Neural crest cell (in vitro differentiated cells): ENCODE data around the gene IFNA10. TPM values are rescaled to one million over a fixed set of nuclear protein-coding genes. Genes with fewer than 3 reads are reported as not detected.
"Not testable (repeated sequence)": the region's sequence is repeated elsewhere in the genome, so short reads cannot be mapped to it uniquely, and the experiment has no call there.

Experiments
- DNase-seq: peaks from one replicate; pipeline ENCODE4 v3.0.0; 2021; ENCODE audit warnings: low read depth, mixed read lengths, low spot score
- H3K27ac Mint-ChIP-seq: one replicate; pipeline ENCODE4 v1.8.0; 2021; ENCODE audit warnings: mild to moderate bottlenecking, mixed read lengths; ENCODE audit not compliant: unreplicated experiment
- H3K27me3 Mint-ChIP-seq: 2 replicates; pipeline ENCODE4 v1.8.0; 2021; ENCODE audit warnings: low read depth, mild to moderate bottlenecking, mixed read lengths
- H3K36me3 Mint-ChIP-seq: 2 replicates; pipeline ENCODE4 v1.8.0; 2021; ENCODE audit warnings: low read depth, mild to moderate bottlenecking, mixed read lengths
- H3K4me1 Mint-ChIP-seq: 2 replicates; pipeline ENCODE4 v1.8.0; 2021; ENCODE audit warnings: mixed read lengths
- H3K4me3 Mint-ChIP-seq: one replicate; pipeline ENCODE4 v1.8.0; 2021; ENCODE audit warnings: mild to moderate bottlenecking, mixed read lengths
- H3K9me3 Mint-ChIP-seq: 2 replicates; pipeline ENCODE4 v1.8.0; 2021; ENCODE audit warnings: mixed read lengths
- total RNA-seq: library from RNA; stranded (reverse); gene quantifications from 2 replicates; pipeline ENCODE4 v1.2.1, GENCODE V29; 2021
- TF ChIP-seq, protein P1 (sequence below): fragments of 200-600 bp; sonication (generic); conservative IDR thresholded peaks from 2 replicates; pipeline ENCODE4 v1.5.0; 2021; ENCODE audit warnings: antibody characterized with exemption, mild to moderate bottlenecking

IFNA10 gene
- total RNA-seq, 1 donor from 2014 or later, result not detected

DNA sequence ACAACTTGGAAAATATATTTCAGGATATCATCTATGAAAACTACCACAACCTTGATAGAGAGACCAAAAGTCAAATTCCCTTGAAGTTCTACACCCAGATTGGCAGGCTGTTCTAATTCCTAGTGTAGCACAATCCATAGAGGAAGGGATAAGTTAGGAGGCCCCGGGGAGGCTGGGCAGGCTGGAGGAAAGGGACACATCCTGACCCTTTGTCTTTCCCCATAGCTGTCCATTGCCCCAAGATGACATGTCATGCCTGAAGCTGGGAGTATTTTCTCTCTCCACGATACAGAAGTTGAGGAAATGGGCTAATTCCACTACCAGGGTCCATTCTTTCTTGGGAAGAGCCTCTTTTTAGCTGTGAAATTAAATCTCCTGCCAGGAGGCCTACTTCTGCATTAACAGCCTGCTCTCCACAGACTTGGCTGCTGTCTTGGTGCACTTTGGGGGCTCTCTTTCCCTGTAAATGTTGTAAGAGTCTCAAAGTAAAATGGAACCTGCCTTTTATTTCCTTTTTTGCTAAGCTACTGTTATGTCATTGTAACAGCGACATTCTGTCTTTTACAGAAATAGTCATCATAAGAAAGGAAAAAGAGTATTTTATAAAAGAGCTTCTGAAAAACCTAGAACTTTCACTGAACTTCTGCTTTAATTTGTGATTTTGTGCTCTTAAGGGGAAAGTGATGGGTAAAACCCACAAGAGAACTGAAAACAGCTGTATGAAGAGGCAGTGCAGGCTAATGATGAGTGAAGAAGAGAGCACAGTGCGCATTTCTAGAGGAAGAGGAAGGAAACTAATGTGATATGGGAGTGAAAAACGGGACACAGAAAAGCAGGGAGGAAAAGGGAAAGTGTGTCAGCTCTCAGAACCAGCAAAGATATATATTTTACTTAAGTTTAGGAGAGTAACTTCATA, 6.7 kb upstream of the IFNA10 start:
- not testable (repeated sequence) for H3K4me1 Mint-ChIP-seq, H3K27ac Mint-ChIP-seq, H3K9me3 Mint-ChIP-seq, H3K4me3 Mint-ChIP-seq, H3K27me3 Mint-ChIP-seq, DNase-seq, H3K36me3 Mint-ChIP-seq
- TF ChIP-seq, protein P1, sequence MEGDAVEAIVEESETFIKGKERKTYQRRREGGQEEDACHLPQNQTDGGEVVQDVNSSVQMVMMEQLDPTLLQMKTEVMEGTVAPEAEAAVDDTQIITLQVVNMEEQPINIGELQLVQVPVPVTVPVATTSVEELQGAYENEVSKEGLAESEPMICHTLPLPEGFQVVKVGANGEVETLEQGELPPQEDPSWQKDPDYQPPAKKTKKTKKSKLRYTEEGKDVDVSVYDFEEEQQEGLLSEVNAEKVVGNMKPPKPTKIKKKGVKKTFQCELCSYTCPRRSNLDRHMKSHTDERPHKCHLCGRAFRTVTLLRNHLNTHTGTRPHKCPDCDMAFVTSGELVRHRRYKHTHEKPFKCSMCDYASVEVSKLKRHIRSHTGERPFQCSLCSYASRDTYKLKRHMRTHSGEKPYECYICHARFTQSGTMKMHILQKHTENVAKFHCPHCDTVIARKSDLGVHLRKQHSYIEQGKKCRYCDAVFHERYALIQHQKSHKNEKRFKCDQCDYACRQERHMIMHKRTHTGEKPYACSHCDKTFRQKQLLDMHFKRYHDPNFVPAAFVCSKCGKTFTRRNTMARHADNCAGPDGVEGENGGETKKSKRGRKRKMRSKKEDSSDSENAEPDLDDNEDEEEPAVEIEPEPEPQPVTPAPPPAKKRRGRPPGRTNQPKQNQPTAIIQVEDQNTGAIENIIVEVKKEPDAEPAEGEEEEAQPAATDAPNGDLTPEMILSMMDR, result peak; percentile 54

DNA sequence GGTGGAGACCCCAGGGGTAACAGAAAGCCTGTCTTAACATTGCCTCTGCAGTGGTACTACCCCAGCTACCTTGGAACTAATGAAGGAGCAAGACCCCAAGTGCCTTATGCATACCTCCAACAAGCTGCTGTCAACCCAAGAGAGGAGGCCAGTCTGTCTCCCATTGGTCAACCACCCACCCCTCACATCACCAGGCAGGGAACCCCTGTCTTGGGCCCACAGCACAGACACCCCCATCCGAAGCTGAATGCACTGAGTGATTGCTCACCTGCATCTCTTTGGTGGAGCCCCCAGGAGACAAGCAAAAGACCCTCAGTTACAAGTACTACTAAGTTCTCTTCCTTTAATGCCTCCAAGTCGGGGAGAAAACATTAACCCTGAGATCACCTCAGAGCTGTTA, 5.2 kb upstream of the IFNA10 start:
- H3K4me1 Mint-ChIP-seq, H3K36me3 Mint-ChIP-seq, H3K27me3 Mint-ChIP-seq, H3K4me3 Mint-ChIP-seq, DNase-seq, H3K27ac Mint-ChIP-seq, H3K9me3 Mint-ChIP-seq: not testable (repeated sequence)

DNA sequence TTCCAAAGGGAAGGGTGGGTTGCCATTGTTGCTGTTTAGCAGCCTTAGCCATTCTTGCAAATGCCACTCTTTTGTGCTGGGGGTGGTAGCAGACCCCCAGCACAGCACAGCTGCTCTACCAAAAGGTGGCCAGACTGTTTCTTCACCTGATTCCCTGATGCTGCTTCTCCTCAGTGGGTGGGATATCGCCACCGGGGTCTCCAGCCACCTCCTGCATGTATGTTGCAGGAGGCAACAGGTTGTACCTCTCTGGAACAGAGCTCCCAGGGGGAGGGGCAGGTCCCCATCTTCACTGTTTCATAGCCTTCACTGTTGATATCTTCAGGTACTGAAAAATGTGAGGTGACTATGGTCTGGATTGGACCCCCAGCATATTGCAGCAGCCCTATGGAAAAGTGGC, 3.8 kb upstream of the IFNA10 start:
- H3K36me3 Mint-ChIP-seq, DNase-seq, H3K27me3 Mint-ChIP-seq, H3K4me1 Mint-ChIP-seq, H3K27ac Mint-ChIP-seq, H3K9me3 Mint-ChIP-seq, H3K4me3 Mint-ChIP-seq: not testable (repeated sequence)

DNA sequence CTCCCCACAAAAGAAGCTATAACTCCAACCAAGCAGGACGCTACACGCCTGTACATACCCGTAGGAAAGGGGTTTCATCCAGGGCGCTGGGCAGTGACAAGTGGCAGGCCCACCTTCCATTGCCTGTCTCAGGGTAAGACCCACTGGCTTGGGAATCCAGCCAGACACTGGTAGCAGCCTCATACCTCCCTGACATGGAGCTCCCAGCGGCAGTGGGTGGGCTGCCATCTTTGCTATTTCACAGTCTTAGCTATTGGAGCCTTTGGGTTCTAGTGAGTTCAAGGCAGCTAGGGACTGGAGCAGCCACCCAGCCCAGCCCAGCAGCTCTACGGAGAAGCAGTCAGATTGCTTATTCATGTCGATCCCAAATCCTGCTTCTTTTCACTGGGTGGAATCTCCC, 3.4 kb upstream of the IFNA10 start:
- H3K4me1 Mint-ChIP-seq, result peaks cover 7% of the 10 kb centered on the region
- no peaks in the 10 kb centered on the region for H3K36me3 Mint-ChIP-seq
- H3K4me3 Mint-ChIP-seq, result no peak overlapping the region
- TF ChIP-seq, protein P1, result no peak
- H3K27ac Mint-ChIP-seq, result no peak overlapping the region
- H3K27me3 Mint-ChIP-seq, result no peaks in the 10 kb centered on the region
- H3K9me3 Mint-ChIP-seq, result peaks cover 4% of the 10 kb centered on the region
- DNase-seq, result no peak

DNA sequence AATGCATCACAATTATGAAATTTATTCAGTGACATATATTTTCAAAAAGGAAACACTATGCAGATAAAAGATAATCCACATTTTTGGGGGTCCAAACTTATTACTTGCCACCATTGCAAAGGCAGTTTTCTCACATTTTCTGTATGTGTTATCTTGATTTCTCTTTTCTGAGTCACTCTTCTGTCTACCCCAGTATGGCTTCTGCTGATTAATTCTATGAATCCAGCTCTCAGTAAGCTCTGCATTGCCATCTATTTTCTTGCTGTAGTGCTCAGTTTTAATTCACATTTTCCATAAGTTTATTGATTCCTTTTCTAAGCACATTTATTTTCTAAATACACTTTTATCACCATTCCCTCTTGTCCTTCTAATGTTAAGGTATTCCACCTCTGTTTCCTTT, 1.7 kb downstream of the IFNA10 start:
- Mint-ChIP-seq H3K4me3 (no peak overlapping the region), H3K9me3 (peaks cover 6% of the 10 kb centered on the region)

DNA sequence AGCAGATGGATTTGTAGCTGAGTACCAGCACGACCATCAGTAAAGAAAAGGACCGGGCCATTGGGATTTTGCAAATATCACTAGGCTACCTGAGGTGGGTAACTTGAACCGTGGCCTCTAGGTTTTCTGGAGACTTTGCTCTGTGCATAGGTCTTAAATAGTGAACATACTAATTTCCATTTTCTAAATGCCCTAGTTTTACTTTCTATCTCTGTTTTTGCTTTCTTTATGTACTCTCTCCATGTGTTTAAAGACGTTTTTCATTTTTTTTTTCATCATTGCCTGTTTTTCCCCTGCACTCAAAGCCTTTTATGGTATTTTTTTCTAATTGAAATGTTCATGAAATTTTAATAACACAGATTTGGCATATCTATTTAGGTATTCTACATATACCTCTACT, 4.8 kb downstream of the IFNA10 start, which contains the start of gene IFNA7:
Gene IFNA7, minus strand, starts transcription at position 101 of the 400 bp plus-strand sequence. Its CDS starts 40 bp downstream, at position 61.
- not testable (repeated sequence) for H3K36me3 Mint-ChIP-seq

More for the DNA sequence above, 1.7 kb downstream of the IFNA10 start:
- no peaks in the 10 kb centered on the region for H3K27me3 Mint-ChIP-seq
- H3K4me1 Mint-ChIP-seq, result no peaks in the 10 kb centered on the region
- TF ChIP-seq, protein P1, result no peak
- H3K36me3 Mint-ChIP-seq, result no peaks in the 10 kb centered on the region
- no peak for DNase-seq
- no peak overlapping the region for H3K27ac Mint-ChIP-seq

More for the DNA sequence above, 4.8 kb downstream of the IFNA10 start, which contains the start of gene IFNA7:
- DNase-seq, H3K4me3 Mint-ChIP-seq, H3K9me3 Mint-ChIP-seq, H3K27ac Mint-ChIP-seq, H3K27me3 Mint-ChIP-seq, H3K4me1 Mint-ChIP-seq: not testable (repeated sequence)
